ENCODE data around the gene CDK4. TPM values are rescaled to one million over a fixed set of nuclear protein-coding genes. Genes with fewer than 3 reads are reported as not detected.

The CDK4 gene
- total and polyA plus RNA-seq, 4 experiments from 2014 or later, result 44.4 to 99.7 (median 66.7) TPM

DNA sequence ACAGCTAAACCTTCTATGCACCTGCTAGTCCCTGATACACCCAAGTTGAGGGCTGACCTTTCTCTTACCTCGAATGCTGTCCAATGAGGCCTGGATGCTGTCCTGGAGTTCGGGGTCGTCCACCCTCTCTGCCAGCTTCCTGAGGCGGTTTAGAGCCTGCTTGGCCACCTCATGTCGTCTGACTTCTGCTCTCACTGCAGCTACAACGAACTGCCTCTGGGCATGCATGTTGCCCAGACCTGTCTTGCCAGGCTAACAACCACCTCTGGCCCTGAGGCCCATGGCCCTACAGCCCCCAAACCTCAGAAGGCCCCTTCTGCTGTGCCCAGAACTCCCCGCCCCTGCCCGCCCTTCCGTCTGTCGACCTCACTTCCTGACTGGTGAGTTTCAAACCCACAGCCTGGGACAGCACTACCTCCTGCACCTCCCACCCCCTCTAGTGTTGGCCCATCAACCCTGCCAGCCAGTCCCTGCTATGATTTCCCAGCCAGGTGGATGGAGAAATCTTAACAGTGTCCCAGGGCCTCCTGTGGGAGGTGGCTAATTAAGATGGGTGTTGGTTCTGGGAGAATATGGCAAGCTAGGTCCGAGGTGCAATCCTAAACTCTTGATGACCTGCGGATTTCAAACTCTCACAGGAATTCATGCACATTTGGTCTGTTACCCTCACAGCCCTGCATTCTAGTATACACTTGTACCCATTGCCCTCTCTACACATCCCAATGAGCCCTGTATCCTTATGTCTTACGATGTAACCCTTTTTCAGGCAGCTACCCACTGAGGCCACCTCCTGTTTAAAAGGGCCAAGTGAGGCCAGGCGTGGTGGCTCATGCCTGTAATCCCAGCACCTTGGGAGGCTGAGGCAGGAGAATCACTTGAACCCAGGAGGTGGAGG, 10.0 kb downstream of the CDK4 start:
- Mint-ChIP-seq H3K4me1 (peaks cover 33 to 69% (median 50%) of the 10 kb centered on the region in 4 donors), H3K9me3 (peaks cover 0 to 2% (median 0%) of the 10 kb centered on the region in 8 donors), H3K27me3 (no peaks in the 10 kb centered on the region), H3K36me3 (peaks cover 8 to 37% of the 10 kb centered on the region in 2 donors), H3K27ac (peak overlapping the region; percentile 88 to 99 (median 97)), H3K4me3 (peak overlapping the region; percentile 87 to 98 (median 94))
- peak; percentile 77 to 88 (median 83) for DNase-seq
- ChIA-PET CTCF (ENCODE audit: partially characterized antibody) (interaction anchor here (0.6 to 6.3 kb wide), 22 partner anchors 8 to 284 kb away, joined by 3 to 51 read pairs (median 5); partner anchors contain the start of genes B4GALNT1, CDK4, MARCHF9 and OS9), POLR2A (ENCODE audit: partially characterized antibody) (interaction anchor here (0.9 to 3.4 kb wide), 25 partner anchors 8 to 1096 kb away, joined by 3 to 34 read pairs (median 5); partner anchors contain the start of genes ARHGAP9, B4GALNT1, CDK4 and CYP27B1)
- Histone ChIP-seq H3K4me3 (ENCODE audit: low read length in 2 of 2) (peak overlapping the region; percentile 7 to 96), H3K4me1 (ENCODE audit: insufficient read depth, low read length) (peaks cover 64% of the 10 kb centered on the region), H3K9me3 (ENCODE audit: control insufficient read depth in 1 of 2, low read length in 2 of 2) (no peaks in the 10 kb centered on the region), H3K27me3 (ENCODE audit: insufficient read depth, low read length) (no peaks in the 10 kb centered on the region), H3K36me3 (ENCODE audit: insufficient read depth, low read length) (peaks cover 6% of the 10 kb centered on the region), H3K27ac (ENCODE audit: low read depth, low read length) (peak overlapping the region; percentile 92)
- intact Hi-C loops (cut with micrococcal nuclease), result loop anchor here (1.0 to 5.0 kb wide), 8 partner anchors 13 to 280 kb away; partner anchors contain the start of genes ARHGAP9, B4GALNT1, DDIT3 and MARCHF9

DNA sequence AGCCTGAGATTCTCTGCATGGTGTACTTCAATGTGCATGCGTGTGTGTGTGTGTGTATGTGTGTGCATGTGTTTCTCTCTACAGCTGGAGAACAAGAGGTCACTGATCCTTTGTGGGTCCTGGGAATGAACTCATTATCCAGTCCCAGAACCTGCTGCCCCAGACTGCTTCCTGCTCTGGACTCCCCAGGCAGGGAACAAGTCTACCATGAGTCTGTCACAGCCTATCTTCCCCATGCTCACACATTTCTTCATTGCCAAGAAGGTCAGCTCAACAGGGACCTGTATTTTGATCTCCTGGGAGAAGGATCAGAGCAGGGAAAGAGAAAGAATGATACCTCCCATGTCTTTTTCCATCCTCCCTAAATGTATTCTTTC, 10.7 kb downstream of the CDK4 start:
- no peak for DNase-seq
- peaks cover 10 to 37% of the 10 kb centered on the region in 2 donors for H3K36me3 Mint-ChIP-seq
- intact Hi-C loops (cut with micrococcal nuclease), result loop anchor here (1.0 to 5.0 kb wide), 5 partner anchors 13 to 279 kb away; partner anchors contain the start of genes ARHGAP9, DDIT3 and MARCHF9

DNA sequence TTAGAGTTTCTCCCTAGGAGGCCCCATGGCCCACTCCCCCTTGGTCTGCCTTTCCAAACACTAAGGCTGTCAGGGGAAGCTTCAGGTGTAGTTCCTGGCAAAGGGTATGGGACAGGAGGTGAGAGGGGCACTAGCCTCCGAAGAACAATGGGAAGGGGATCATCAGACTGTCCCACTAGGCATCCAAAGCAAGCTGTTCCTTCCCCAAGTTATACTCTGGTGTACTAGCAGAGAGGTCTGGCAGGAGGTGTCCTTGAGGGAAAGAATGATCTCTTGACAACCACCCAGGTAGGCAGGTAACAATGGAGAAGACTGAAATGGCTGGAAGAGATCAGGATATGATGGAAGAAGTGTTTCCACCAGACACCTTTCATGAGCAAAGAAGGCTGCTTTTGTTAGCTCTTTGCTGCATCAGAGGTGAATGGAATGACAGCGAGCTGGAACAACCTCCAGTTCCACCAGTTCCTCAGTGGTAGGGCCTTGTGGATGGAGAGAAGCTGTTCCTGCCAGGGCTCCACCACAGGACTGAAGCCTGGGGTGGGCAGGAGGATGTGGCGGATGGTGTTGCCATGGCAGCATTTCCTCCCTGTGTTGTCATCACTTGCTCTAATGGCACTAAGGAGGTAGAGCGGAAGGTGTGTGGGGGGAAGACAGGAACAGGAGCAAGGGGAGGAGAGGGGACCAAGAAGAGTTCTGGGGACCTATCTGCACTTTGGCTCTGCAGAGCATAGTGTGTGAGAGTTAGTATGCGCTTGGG, 11.3 kb downstream of the CDK4 start:
- peaks cover 12 to 35% of the 10 kb centered on the region in 2 donors for H3K36me3 Mint-ChIP-seq

More for the DNA sequence above, 10.7 kb downstream of the CDK4 start:
- Histone ChIP-seq H3K27me3 (ENCODE audit: insufficient read depth, low read length) (no peaks in the 10 kb centered on the region), H3K27ac (ENCODE audit: low read depth, low read length) (peak overlapping the region; percentile 92), H3K36me3 (ENCODE audit: insufficient read depth, low read length) (peaks cover 7% of the 10 kb centered on the region), H3K4me3 (ENCODE audit: low read length in 2 of 2) (peak overlapping the region; percentile 7 to 96), H3K4me1 (ENCODE audit: insufficient read depth, low read length) (peaks cover 71% of the 10 kb centered on the region), H3K9me3 (ENCODE audit: control insufficient read depth in 1 of 2, low read length in 2 of 2) (no peaks in the 10 kb centered on the region)
- H3K9me3 Mint-ChIP-seq, result peaks cover 0 to 2% (median 0%) of the 10 kb centered on the region in 8 donors
- H3K4me3 Mint-ChIP-seq, result peak overlapping the region; percentile 87 to 98 (median 94)
- no peaks in the 10 kb centered on the region for H3K27me3 Mint-ChIP-seq
- ChIA-PET CTCF (ENCODE audit: partially characterized antibody) (interaction anchor here (0.7 to 6.3 kb wide), 21 partner anchors 9 to 283 kb away, joined by 3 to 51 read pairs (median 5); partner anchors contain the start of genes B4GALNT1, CDK4, MARCHF9 and OS9), POLR2A (ENCODE audit: partially characterized antibody) (interaction anchor here (0.9 to 3.4 kb wide), 27 partner anchors 9 to 1095 kb away, joined by 3 to 34 read pairs (median 5); partner anchors contain the start of genes ARHGAP9, B4GALNT1, CDK4 and CYP27B1)
- peak overlapping the region; percentile 88 to 99 (median 97) for H3K27ac Mint-ChIP-seq
- H3K4me1 Mint-ChIP-seq, result peaks cover 36 to 72% (median 55%) of the 10 kb centered on the region in 4 donors

DNA sequence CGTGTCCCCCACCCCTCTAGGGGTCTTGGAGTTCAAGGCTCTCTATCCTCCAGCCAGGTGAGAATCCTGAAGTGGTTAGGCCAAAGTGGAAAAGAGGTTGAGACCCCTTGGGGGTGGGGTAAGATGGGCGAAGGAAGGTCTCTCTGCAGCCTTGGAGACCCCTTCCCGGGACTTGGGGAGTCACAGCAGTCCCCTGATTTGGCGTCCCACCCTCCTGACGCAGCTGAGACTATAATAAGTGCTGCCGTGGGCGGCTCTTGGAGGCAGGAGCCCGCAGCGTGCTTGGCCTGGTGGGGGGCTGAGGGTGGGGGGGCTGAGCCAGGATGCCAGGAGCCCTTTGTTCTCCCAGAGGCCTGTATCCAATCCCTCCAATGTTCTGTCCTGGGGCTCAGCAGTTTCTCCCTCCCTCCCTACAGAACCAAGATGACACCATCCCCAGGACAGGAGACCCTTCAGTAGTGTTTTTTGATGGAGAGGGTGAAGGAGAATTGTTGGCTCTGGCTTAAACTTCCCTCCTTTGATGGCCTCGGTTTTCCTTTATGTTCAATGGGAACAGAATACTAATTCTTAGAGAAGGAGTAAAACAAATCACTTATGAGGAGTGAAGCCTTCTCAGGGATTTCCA, 12.1 kb downstream of the CDK4 start:
- H3K9me3 ChIP-seq (ENCODE audit: control insufficient read depth in 1 of 2, low read length in 2 of 2), result no peaks in the 10 kb centered on the region
- Mint-ChIP-seq H3K4me1 (peaks cover 29 to 64% (median 48%) of the 10 kb centered on the region in 4 donors), H3K27ac (peak overlapping the region; percentile 88 to 99 (median 93)), H3K4me3 (peak overlapping the region; percentile 17 to 98 (median 82)), H3K9me3 (peaks cover 0 to 3% (median 0%) of the 10 kb centered on the region in 8 donors), H3K36me3 (peaks cover 14 to 40% of the 10 kb centered on the region in 2 donors), H3K27me3 (no peaks in the 10 kb centered on the region)
- peak overlapping the region; percentile 7 to 96 for H3K4me3 ChIP-seq (ENCODE audit: low read length in 2 of 2)
- peaks cover 15% of the 10 kb centered on the region for H3K36me3 ChIP-seq (ENCODE audit: insufficient read depth, low read length)
- H3K4me1 ChIP-seq (ENCODE audit: insufficient read depth, low read length), result peaks cover 60% of the 10 kb centered on the region
- H3K27ac ChIP-seq (ENCODE audit: low read depth, low read length), result peak overlapping the region; percentile 92
- no peaks in the 10 kb centered on the region for H3K27me3 ChIP-seq (ENCODE audit: insufficient read depth, low read length)
- intact Hi-C loops (cut with micrococcal nuclease), result loop anchor here (2.0 to 5.0 kb wide), 4 partner anchors 15 to 278 kb away; partner anchors contain the start of genes ARHGAP9, DDIT3 and MARCHF9
- ChIA-PET CTCF (ENCODE audit: partially characterized antibody) (interaction anchor here (1.0 to 6.3 kb wide), 6 partner anchors 14 to 281 kb away, joined by 3 to 51 read pairs (median 8); partner anchors contain the start of gene MARCHF9), POLR2A (ENCODE audit: partially characterized antibody) (interaction anchor here (1.8 to 3.4 kb wide), 7 partner anchors 11 to 46 kb away, joined by 5 to 32 read pairs (median 16); partner anchors contain the start of genes CDK4 and OS9)
- DNase-seq, result no peak

More for the DNA sequence above, 11.3 kb downstream of the CDK4 start:
- Mint-ChIP-seq H3K9me3 (peaks cover 0 to 3% (median 0%) of the 10 kb centered on the region in 8 donors), H3K27me3 (no peaks in the 10 kb centered on the region), H3K4me3 (peak overlapping the region; percentile 87 to 98 (median 94)), H3K4me1 (peaks cover 31 to 69% (median 51%) of the 10 kb centered on the region in 4 donors), H3K27ac (peak overlapping the region; percentile 88 to 99 (median 97))
- Histone ChIP-seq H3K27me3 (ENCODE audit: insufficient read depth, low read length) (no peaks in the 10 kb centered on the region), H3K4me1 (ENCODE audit: insufficient read depth, low read length) (peaks cover 67% of the 10 kb centered on the region), H3K27ac (ENCODE audit: low read depth, low read length) (peak overlapping the region; percentile 92), H3K4me3 (ENCODE audit: low read length in 2 of 2) (peak overlapping the region; percentile 7 to 96), H3K9me3 (ENCODE audit: control insufficient read depth in 1 of 2, low read length in 2 of 2) (no peaks in the 10 kb centered on the region), H3K36me3 (ENCODE audit: insufficient read depth, low read length) (peaks cover 10% of the 10 kb centered on the region)
- CTCF ChIA-PET (ENCODE audit: partially characterized antibody), result interaction anchor here (0.7 to 6.3 kb wide), 21 partner anchors 8 to 282 kb away, joined by 3 to 51 read pairs (median 5); partner anchors contain the start of genes B4GALNT1, CDK4, MARCHF9 and OS9
- POLR2A ChIA-PET (ENCODE audit: partially characterized antibody), result interaction anchor here (0.6 to 3.4 kb wide), 28 partner anchors 9 to 1094 kb away, joined by 3 to 34 read pairs (median 5); partner anchors contain the start of genes ARHGAP9, B4GALNT1, CDK4 and CYP27B1
- intact Hi-C loops (cut with micrococcal nuclease), result loop anchor here (1.0 to 5.0 kb wide), 5 partner anchors 14 to 279 kb away; partner anchors contain the start of genes ARHGAP9, DDIT3 and MARCHF9
- DNase-seq, result peak; percentile 87 to 94 (median 89)

DNA sequence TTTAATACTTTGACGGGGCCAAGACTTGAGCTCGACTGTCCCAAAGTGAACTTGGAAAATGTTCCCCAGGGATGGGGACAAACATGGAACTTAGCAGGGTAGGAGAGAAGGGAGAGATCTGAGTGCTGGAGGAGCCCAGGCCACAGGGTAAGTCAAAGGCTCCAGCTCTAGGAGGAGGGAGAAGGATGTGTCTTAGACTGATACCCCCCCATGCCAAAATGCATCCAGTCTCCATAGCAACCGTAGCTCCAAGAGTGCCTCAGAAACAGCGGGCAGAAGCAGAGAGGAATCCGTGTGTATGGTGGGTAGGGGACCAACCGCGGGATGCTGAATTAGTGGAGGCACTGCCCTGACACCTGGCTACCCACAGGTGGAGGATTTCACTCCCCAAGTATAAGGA, 12.7 kb downstream of the CDK4 start:
- Mint-ChIP-seq H3K9me3 (peaks cover 0 to 2% (median 0%) of the 10 kb centered on the region in 8 donors), H3K27ac (peak overlapping the region; percentile 85 to 98 (median 91)), H3K4me1 (peaks cover 32 to 64% (median 48%) of the 10 kb centered on the region in 4 donors), H3K4me3 (peak overlapping the region; percentile 61 to 78 (median 72)), H3K36me3 (peaks cover 20 to 42% of the 10 kb centered on the region in 2 donors), H3K27me3 (no peaks in the 10 kb centered on the region)
- Histone ChIP-seq H3K4me1 (ENCODE audit: insufficient read depth, low read length) (peaks cover 58% of the 10 kb centered on the region), H3K9me3 (ENCODE audit: control insufficient read depth in 1 of 2, low read length in 2 of 2) (no peaks in the 10 kb centered on the region), H3K27me3 (ENCODE audit: insufficient read depth, low read length) (no peaks in the 10 kb centered on the region), H3K4me3 (ENCODE audit: low read length in 2 of 2) (no peak overlapping the region), H3K27ac (ENCODE audit: low read depth, low read length) (peak overlapping the region; percentile 92), H3K36me3 (ENCODE audit: insufficient read depth, low read length) (peaks cover 21% of the 10 kb centered on the region)
- intact Hi-C loops (cut with micrococcal nuclease), result no loop called here
- CTCF ChIA-PET (ENCODE audit: partially characterized antibody), result interaction anchor here (1.0 to 1.1 kb wide), 2 partner anchors 15 to 17 kb away, joined by 3 to 5 read pairs; no protein-coding TSS in a partner anchor
- no peak for DNase-seq
- POLR2A ChIA-PET (ENCODE audit: partially characterized antibody), result interaction anchor here (0.7 to 2.5 kb wide), 2 partner anchors 13 to 15 kb away, joined by 3 to 11 read pairs; no protein-coding TSS in a partner anchor

Data from CD4-positive, alpha-beta memory T cell (primary cell).